Measurements from ENCODE around the gene TMEM150A.

DNA sequence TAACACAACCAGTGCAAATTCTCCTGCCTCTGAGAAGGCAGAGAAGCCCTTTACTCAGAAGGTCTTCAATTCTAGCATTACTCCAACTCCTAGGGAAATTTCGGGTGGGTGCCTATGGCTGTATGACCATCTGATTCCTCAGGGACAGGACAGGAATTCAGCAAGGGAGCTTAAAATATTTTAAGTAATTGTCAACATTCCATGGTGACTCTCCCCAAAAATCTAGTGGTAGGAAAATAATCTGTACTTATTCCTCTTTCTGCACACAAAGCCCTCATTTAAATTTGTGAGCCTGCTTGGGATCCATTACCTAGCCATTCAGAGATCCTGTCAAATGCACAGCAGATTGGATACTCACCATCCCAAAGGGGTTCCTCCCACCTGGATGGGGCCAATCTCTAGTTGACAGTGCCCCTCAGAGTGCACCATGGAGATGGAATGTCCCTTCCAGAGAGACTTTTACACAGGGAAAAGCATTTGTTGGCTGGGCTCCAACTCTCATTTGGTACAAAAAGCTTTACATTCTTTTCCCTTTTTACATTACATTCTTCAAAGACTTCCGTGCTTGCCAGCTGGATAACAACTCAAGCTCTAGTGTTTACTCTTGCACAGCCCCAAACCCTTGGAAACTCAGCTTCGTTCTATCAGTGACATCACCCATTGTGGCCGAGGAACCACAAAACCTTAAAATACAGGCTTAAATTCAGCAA, 3.1 kb upstream of the TMEM150A start:
- no peak for TF ChIP-seq HDGF (IDR thresholded peaks at IDR 0.05; ENCODE audit: borderline replicate concordance)
- TF ChIP-seq, protein P1, sequence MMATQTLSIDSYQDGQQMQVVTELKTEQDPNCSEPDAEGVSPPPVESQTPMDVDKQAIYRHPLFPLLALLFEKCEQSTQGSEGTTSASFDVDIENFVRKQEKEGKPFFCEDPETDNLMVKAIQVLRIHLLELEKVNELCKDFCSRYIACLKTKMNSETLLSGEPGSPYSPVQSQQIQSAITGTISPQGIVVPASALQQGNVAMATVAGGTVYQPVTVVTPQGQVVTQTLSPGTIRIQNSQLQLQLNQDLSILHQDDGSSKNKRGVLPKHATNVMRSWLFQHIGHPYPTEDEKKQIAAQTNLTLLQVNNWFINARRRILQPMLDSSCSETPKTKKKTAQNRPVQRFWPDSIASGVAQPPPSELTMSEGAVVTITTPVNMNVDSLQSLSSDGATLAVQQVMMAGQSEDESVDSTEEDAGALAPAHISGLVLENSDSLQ (IDR thresholded peaks at IDR 0.05), result no peak
- TF ChIP-seq SP1 (IDR thresholded peaks at IDR 0.05), result no peak
- no peak for TF ChIP-seq LEF1 (IDR thresholded peaks at IDR 0.05; ENCODE audit: borderline replicate concordance)
- TF ChIP-seq ARNT (IDR thresholded peaks at IDR 0.05), result no peak
- no peak for TF ChIP-seq ZNF384 (IDR thresholded peaks at IDR 0.05)
- no peak for TF ChIP-seq FOXA1 (IDR thresholded peaks at IDR 0.05)
